Hepatocyte (in vitro differentiated cells): ENCODE data around the gene KAT2B. TPM values are rescaled to one million over a fixed set of nuclear protein-coding genes. Genes with fewer than 3 reads are reported as not detected.

Source experiments
- DNase-seq: peaks from one replicate; pipeline ENCODE4 v3.0.0-alpha.2; 2016; ENCODE audit warnings: low spot score
- H2AFZ ChIP-seq: fragments of 200-600 bp; sonication (generic); 2 replicates; pipeline ENCODE4 v1.6.0; 2016; ENCODE audit warnings: antibody characterized with exemption, mild to moderate bottlenecking
- H3K27ac ChIP-seq: fragments of 200-600 bp; sonication (generic); 2 replicates; pipeline ENCODE4 v1.5.1; 2016; ENCODE audit warnings: mild to moderate bottlenecking
- H3K27me3 ChIP-seq: fragments of 200-600 bp; sonication (generic); 2 replicates; pipeline ENCODE4 v1.6.1; 2016
- H3K36me3 ChIP-seq: fragments of 200-600 bp; sonication (generic); replicated peaks from 2 replicates; pipeline ENCODE4 v1.5.1; 2016; ENCODE audit warnings: low read depth; ENCODE audit not compliant: insufficient read depth
- H3K4me1 ChIP-seq: fragments of 200-600 bp; sonication (generic); 2 replicates; pipeline ENCODE4 v1.5.1; 2016; ENCODE audit warnings: mild to moderate bottlenecking, moderate library complexity; ENCODE audit not compliant: insufficient read depth
- H3K4me2 ChIP-seq: fragments of 200-600 bp; sonication (generic); 2 replicates; pipeline ENCODE4 v1.6.0; 2016
- H3K4me3 ChIP-seq: fragments of 200-600 bp; sonication (generic); 2 replicates; pipeline ENCODE4 v1.5.1; 2016; ENCODE audit warnings: mild to moderate bottlenecking
- H3K79me2 ChIP-seq: fragments of 200-600 bp; sonication (generic); 2 replicates; pipeline ENCODE4 v1.6.0; 2017; ENCODE audit warnings: mild to moderate bottlenecking
- H3K9me2 ChIP-seq: fragments of 200-600 bp; sonication (generic); replicated peaks from 2 replicates; pipeline ENCODE4 v1.6.0; 2017; ENCODE audit warnings: mild to moderate bottlenecking; ENCODE audit not compliant: insufficient read depth
- H3K9me3 ChIP-seq: fragments of 200-600 bp; sonication (generic); 2 replicates; pipeline ENCODE4 v1.5.1; 2016; ENCODE audit warnings: low read depth, mild to moderate bottlenecking
- H4K20me1 ChIP-seq: fragments of 200-600 bp; sonication (generic); 2 replicates; pipeline ENCODE4 v1.6.0; 2016; ENCODE audit warnings: mild to moderate bottlenecking; ENCODE audit not compliant: insufficient read depth, poor library complexity, severe bottlenecking
- CTCF ChIP-seq: fragments of 200-600 bp; sonication (generic); IDR thresholded peaks from 2 replicates; pipeline ENCODE4 v1.5.1; 2016; ENCODE audit warnings: antibody characterized with exemption, mild to moderate bottlenecking; ENCODE audit not compliant: poor library complexity
- EZH2 ChIP-seq: fragments of 200-600 bp; sonication (generic); IDR thresholded peaks from 2 replicates; pipeline ENCODE4 v1.6.1; 2016; ENCODE audit warnings: antibody characterized with exemption, mild to moderate bottlenecking, borderline replicate concordance
- EZH2phosphoT487 ChIP-seq: fragments of 200-600 bp; sonication (generic); IDR thresholded peaks from one replicate; pipeline ENCODE4 v1.6.1; 2018; ENCODE audit warnings: antibody characterized with exemption, mild to moderate bottlenecking, low read depth, moderate library complexity; ENCODE audit not compliant: unreplicated experiment, severe bottlenecking
- WGBS: methylation state at CpG from one replicate; pipeline ENCODE4 v1.1.6; 2016; ENCODE audit warnings: low lambda C conversion rate; ENCODE audit errors: missing lambda C conversion rate; 5-methylcytosine and 5-hydroxymethylcytosine counted together
- polyA plus RNA-seq: library from polyadenylated mRNA; unstranded; fragments of >200 nt; fragmentation: Nextera tagmentation; extraction: Ambion mirVana; gene quantifications from 2 replicates; pipeline ENCODE4 v1.2.1, GENCODE V29; 2016
- total RNA-seq: library from RNA; depleted of rRNA; stranded (reverse); fragments of >200 nt; gene quantifications from 2 replicates; pipeline ENCODE4 v1.2.3, GENCODE V29; 2014

The KAT2B gene
- total and polyA plus RNA-seq, 2 experiments from 2014 or later: 11.7 to 13.3 TPM

GRCh38 chr3:20055020-20055775 lies 15.0 kb downstream of the KAT2B start:
- Histone ChIP-seq H3K4me3 (no peak overlapping the region), H3K27me3 (no peaks in the 10 kb centered on the region), H3K4me1 (peaks cover 3% of the 10 kb centered on the region), H4K20me1 (no peaks in the 10 kb centered on the region), H3K36me3 (no peaks in the 10 kb centered on the region), H3K79me2 (peaks cover 39% of the 10 kb centered on the region), H3K9me3 (no peaks in the 10 kb centered on the region), H3K9me2 (no peaks in the 10 kb centered on the region), H3K27ac (peak overlapping the region; percentile 49), H2AFZ (no peak overlapping the region), H3K4me2 (no peak overlapping the region)
- WGBS: 75% methylated on average over 10 of the region's 10 CpGs
- TF ChIP-seq EZH2phosphoT487 (no peak), EZH2 (no peak), CTCF (no peak)
- DNase-seq: no peak

- Histone ChIP-seq H3K4me2 (no peak overlapping the region), H2AFZ (no peak overlapping the region), H3K27me3 (no peaks in the 10 kb centered on the region), H3K4me1 (peaks cover 3% of the 10 kb centered on the region), H4K20me1 (no peaks in the 10 kb centered on the region), H3K79me2 (peaks cover 38% of the 10 kb centered on the region), H3K27ac (peak overlapping the region; percentile 41), H3K4me3 (no peak overlapping the region), H3K9me3 (no peaks in the 10 kb centered on the region), H3K36me3 (no peaks in the 10 kb centered on the region), H3K9me2 (no peaks in the 10 kb centered on the region)
- no peak for DNase-seq
- TF ChIP-seq CTCF (no peak), EZH2 (no peak), EZH2phosphoT487 (no peak)
- WGBS: 74% methylated on average over 3 of the region's 3 CpGs
These were observed 15.6 kb downstream of the KAT2B start for GRCh38 chr3:20055842-20056241.

GRCh38 chr3:20056725-20057611 lies 16.7 kb downstream of the KAT2B start:
- WGBS: 65% methylated on average over 5 of the region's 5 CpGs
- Histone ChIP-seq H3K4me2 (no peak overlapping the region), H2AFZ (no peak overlapping the region), H3K9me2 (no peaks in the 10 kb centered on the region), H4K20me1 (no peaks in the 10 kb centered on the region), H3K4me3 (no peak overlapping the region), H3K9me3 (no peaks in the 10 kb centered on the region), H3K27me3 (no peaks in the 10 kb centered on the region), H3K27ac (peak overlapping the region; percentile 79), H3K79me2 (peaks cover 34% of the 10 kb centered on the region), H3K36me3 (no peaks in the 10 kb centered on the region), H3K4me1 (peaks cover 7% of the 10 kb centered on the region)
- DNase-seq: peak; percentile 49
- TF ChIP-seq EZH2 (no peak), CTCF (no peak), EZH2phosphoT487 (no peak)
